DMS53 treated with DMSO at 0.1 percent for 48 hours (cell line): ENCODE results near the gene ANKRD23.
"Not testable (repeated sequence)": the region's sequence is repeated elsewhere in the genome, so short reads cannot be mapped to it uniquely, and the experiment has no call there.

Experiments used
- DNase-seq: peaks from one replicate; lab custom pipeline; 2025; ENCODE audit not compliant: unreplicated experiment; lab: John Stamatoyannopoulos, UW

Gene ANKRD23

GRCh38 chr2:96864343-96865091 lies 20.7 kb upstream of the ANKRD23 start:
- DNase-seq, result no peak

GRCh38 chr2:96863575-96864342 lies 19.9 kb upstream of the ANKRD23 start:
- no peak for DNase-seq

GRCh38 chr2:96863056-96863455 lies 19.2 kb upstream of the ANKRD23 start:
- DNase-seq, result not testable (repeated sequence)

GRCh38 chr2:96861074-96861473 lies 17.3 kb upstream of the ANKRD23 start:
- no peak for DNase-seq

- no peak for DNase-seq
Observed at GRCh38 chr2:96860065-96861029, 16.5 kb upstream of the ANKRD23 start.

- no peak for DNase-seq
Observed at GRCh38 chr2:96859681-96860064, 15.9 kb upstream of the ANKRD23 start.

- no peak for DNase-seq
Observed at GRCh38 chr2:96859099-96859649, 15.4 kb upstream of the ANKRD23 start.

GRCh38 chr2:96857667-96858372 lies 14.0 kb upstream of the ANKRD23 start, which contains the start of gene ANKRD39:
ANKRD39 (minus strand) TSS chr2:96858016; CDS start chr2:96857987, 29 bp downstream.
- peak; percentile 99 for DNase-seq

- peak; percentile 51 for DNase-seq
Observed at GRCh38 chr2:96856776-96857666, 13.2 kb upstream of the ANKRD23 start.

- no peak for DNase-seq
Observed at GRCh38 chr2:96853321-96853720, 9.5 kb upstream of the ANKRD23 start.

- DNase-seq, result no peak
Observed at GRCh38 chr2:96852667-96853066, 8.8 kb upstream of the ANKRD23 start.

- DNase-seq, result no peak
Observed at GRCh38 chr2:96848264-96848663, 4.4 kb upstream of the ANKRD23 start.

- DNase-seq, result no peak
Observed at GRCh38 chr2:96847586-96847985, 3.8 kb upstream of the ANKRD23 start.

- DNase-seq, result no peak
Observed at GRCh38 chr2:96846825-96847224, 3.0 kb upstream of the ANKRD23 start.

- DNase-seq, result no peak
Observed at GRCh38 chr2:96844405-96844808, 586 bp upstream of the ANKRD23 start.

GRCh38 chr2:96842600-96842999 lies 1.2 kb downstream of the ANKRD23 start:
- DNase-seq, result no peak

GRCh38 chr2:96841701-96842495 lies 1.9 kb downstream of the ANKRD23 start:
- no peak for DNase-seq
